Nephron (organoid): ENCODE results near the gene ANO8.
"Not testable (repeated sequence)": the region's sequence is repeated elsewhere in the genome, so short reads cannot be mapped to it uniquely, and the experiment has no call there.

Source experiments
- H3K27ac Mint-ChIP-seq, 3 experiments: 2 replicates each; pipeline ENCODE4 v1.8.0; 2020; ENCODE audit warnings: mixed read lengths in 3 of 3, mild to moderate bottlenecking in 2 of 3, moderate library complexity in 1 of 3
- H3K27me3 Mint-ChIP-seq: 2 replicates; pipeline ENCODE4 v1.8.0; 2021; ENCODE audit warnings: low read depth, mild to moderate bottlenecking, moderate library complexity, mixed read lengths
- H3K36me3 Mint-ChIP-seq: 2 replicates; pipeline ENCODE4 v1.8.0; 2020; ENCODE audit warnings: low read depth, mixed read lengths
- H3K4me1 Mint-ChIP-seq: 2 replicates; pipeline ENCODE4 v1.8.0; 2020; ENCODE audit warnings: mixed read lengths
- H3K4me3 Mint-ChIP-seq, 3 experiments: 2 replicates each; pipeline ENCODE4 v1.8.0; 2020; ENCODE audit warnings: mild to moderate bottlenecking in 3 of 3, mixed read lengths in 3 of 3, moderate library complexity in 2 of 3
- H3K9me3 Mint-ChIP-seq: 2 replicates; pipeline ENCODE4 v1.8.0; 2020; ENCODE audit warnings: mixed read lengths
- CTCF ChIP-seq, 3 experiments: fragments of 200-600 bp; sonication (generic); IDR thresholded peaks; one replicate each; pipeline ENCODE4 v1.5.0; 2021; ENCODE audit warnings: antibody characterized with exemption in 3 of 3; ENCODE audit not compliant: unreplicated experiment in 3 of 3

The ANO8 gene

GRCh38 chr19:17283504-17283996 lies 51.1 kb downstream of the ANO8 start:
- Mint-ChIP-seq H3K27me3 (peaks cover 11% of the 10 kb centered on the region), H3K27ac (no peak overlapping the region)
- no peak for TF ChIP-seq CTCF (IDR thresholded peaks at IDR 0.05; ENCODE audit: unreplicated experiment in 3 of 3)

GRCh38 chr19:17282488-17283125 lies 52.0 kb downstream of the ANO8 start:
- peak; percentile 91 to 95 (median 93) for TF ChIP-seq CTCF (IDR thresholded peaks at IDR 0.05; ENCODE audit: unreplicated experiment in 3 of 3)
- Mint-ChIP-seq H3K27ac (no peak overlapping the region), H3K36me3 (peaks cover 12% of the 10 kb centered on the region), H3K9me3 (no peaks in the 10 kb centered on the region), H3K4me1 (no peaks in the 10 kb centered on the region), H3K4me3 (peak overlapping the region; percentile 71 to 75 (median 74)), H3K27me3 (peaks cover 11% of the 10 kb centered on the region)

More at GRCh38 chr19:17283504-17283996, 51.1 kb downstream of the ANO8 start:
- no peak overlapping the region for H3K4me3 Mint-ChIP-seq
- no peaks in the 10 kb centered on the region for H3K4me1 Mint-ChIP-seq
- peaks cover 11% of the 10 kb centered on the region for H3K36me3 Mint-ChIP-seq
- H3K9me3 Mint-ChIP-seq: no peaks in the 10 kb centered on the region

DNA sequence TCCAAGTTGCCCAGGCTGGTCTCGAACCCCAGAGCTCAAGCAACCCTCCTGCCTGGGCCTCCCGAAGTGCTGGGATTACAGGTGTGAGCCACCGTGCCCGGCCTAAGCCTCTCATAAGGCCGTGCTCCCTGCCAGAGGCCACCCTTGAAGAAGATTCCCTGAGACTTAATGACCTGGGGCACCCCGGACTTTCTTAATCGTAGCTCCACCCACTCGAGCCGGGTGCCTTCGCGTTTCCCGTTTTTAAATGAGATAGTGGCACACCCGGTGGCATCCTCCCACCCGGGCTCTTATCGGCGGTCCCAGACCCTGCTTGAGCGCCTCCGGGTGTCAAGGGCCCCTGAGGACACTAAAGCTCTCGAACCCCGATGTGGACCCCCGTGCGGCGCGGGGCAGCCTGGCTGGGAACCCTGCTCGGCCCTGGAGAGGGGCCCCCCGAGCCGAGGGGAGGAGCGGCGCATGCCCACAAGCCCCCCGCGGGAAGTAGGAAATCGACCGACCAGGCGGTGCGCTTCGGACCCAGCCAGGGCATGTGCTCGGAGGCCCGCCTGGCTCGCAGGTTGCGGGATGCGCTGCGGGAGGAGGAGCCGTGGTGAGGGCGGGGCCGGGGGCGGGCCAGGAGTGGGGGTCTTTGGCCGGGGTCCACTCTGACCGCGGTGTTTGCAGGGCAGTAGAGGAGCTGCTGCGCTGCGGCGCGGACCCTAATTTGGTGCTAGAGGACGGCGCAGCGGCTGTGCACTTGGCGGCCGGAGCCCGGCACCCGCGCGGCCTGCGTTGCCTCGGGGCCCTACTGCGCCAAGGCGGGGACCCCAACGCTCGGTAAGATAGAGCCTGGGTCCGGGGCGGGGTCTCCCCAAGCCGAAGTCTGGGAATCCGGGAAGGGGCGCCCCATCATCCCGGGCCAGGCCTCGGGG lies 53.0 kb downstream of the ANO8 start, which contains the start of gene ANKLE1:
Gene ANKLE1 (plus strand): TSS at position 511 of the 914 bp plus-strand sequence. CDS start 20 bp downstream, at position 531.
- TF ChIP-seq CTCF (IDR thresholded peaks at IDR 0.05; ENCODE audit: unreplicated experiment in 3 of 3): no peak
- Mint-ChIP-seq H3K9me3 (no peaks in the 10 kb centered on the region), H3K27me3 (peaks cover 11% of the 10 kb centered on the region), H3K27ac (no peak within 1 kb of the TSS), H3K4me3 (peak within 1 kb of the TSS; percentile 71 to 75 (median 74)), H3K4me1 (no peaks in the 10 kb centered on the region), H3K36me3 (peaks cover 21% of the 10 kb centered on the region)

GRCh38 chr19:17279436-17279835 lies 55.2 kb downstream of the ANO8 start:
- H3K36me3 Mint-ChIP-seq: peaks cover 34% of the 10 kb centered on the region
- no peak overlapping the region for H3K4me3 Mint-ChIP-seq
- H3K4me1 Mint-ChIP-seq: no peaks in the 10 kb centered on the region
- no peaks in the 10 kb centered on the region for H3K9me3 Mint-ChIP-seq
- no peak for TF ChIP-seq CTCF (IDR thresholded peaks at IDR 0.05; ENCODE audit: unreplicated experiment in 3 of 3)
- peaks cover 11% of the 10 kb centered on the region for H3K27me3 Mint-ChIP-seq
- H3K27ac Mint-ChIP-seq: no peak overlapping the region

DNA sequence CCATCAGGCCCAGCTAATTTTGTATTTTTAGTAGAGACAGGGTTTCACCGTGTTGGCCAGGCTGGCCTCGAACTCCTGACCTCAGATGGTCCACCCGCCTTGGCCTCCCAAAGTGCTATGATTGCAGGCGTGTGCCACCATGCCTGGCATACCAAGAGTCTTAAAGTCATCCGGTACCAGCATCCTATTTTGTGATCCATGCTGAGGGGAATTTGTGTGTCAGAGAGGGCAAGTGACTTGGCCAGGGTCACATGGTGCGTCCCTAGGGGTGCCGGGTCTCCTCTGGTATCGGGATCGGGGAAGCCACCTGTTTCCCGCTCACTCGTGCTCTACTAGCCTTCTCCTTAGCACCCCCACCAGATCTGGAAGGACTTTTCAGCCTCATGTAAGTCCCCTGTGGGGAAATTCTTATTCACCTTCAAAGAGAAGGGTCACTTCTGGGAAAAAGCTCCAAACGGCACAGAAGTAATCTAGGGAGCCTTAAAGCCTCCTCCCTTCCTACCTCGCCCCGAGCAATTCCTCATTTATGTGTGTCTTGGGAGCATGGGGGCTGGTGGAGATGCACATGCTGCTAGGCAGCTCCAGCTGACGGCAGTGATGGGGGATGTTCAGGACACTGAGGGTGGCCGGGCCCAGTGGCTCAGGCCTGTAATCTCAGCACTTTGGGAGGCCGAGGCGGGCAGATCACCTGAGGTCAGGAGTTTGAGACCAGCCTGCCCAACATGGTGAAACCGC lies 59.0 kb downstream of the ANO8 start:
- TF ChIP-seq CTCF (IDR thresholded peaks at IDR 0.05; ENCODE audit: unreplicated experiment in 3 of 3): no peak

DNA sequence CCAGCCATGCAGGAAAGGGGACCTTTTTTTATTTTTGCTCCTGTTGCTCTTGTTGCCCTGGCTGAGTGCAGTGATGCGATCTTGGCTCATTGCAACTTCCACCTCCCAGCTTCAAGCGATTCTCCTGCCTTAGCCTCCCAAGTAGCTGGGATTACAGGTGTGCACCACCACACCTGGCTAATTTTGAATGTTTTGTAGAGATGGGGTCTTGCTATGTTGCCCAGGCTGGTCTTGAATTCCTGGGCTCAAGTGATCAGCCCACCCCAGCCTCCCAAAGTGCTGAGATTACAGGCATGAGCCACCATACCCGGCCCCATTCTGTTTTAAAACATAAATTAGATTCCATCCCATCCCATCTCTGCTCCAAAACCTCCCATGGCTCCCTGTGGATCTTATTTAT lies 59.8 kb downstream of the ANO8 start:
- not testable (repeated sequence) for H3K9me3 Mint-ChIP-seq

More for the DNA sequence above, 59.0 kb downstream of the ANO8 start:
- H3K4me1 Mint-ChIP-seq: no peaks in the 10 kb centered on the region
- H3K4me3 Mint-ChIP-seq: no peak overlapping the region
- H3K27ac Mint-ChIP-seq: no peak overlapping the region
- H3K36me3 Mint-ChIP-seq: peaks cover 49% of the 10 kb centered on the region
- H3K9me3 Mint-ChIP-seq: no peaks in the 10 kb centered on the region
- no peaks in the 10 kb centered on the region for H3K27me3 Mint-ChIP-seq

More for the DNA sequence above, 59.8 kb downstream of the ANO8 start:
- not testable (repeated sequence) for H3K4me3 Mint-ChIP-seq, H3K27ac Mint-ChIP-seq, H3K4me1 Mint-ChIP-seq, H3K27me3 Mint-ChIP-seq
- H3K36me3 Mint-ChIP-seq: peaks cover 54% of the 10 kb centered on the region
